DMS114 treated with DMSO at 0.1 percent for 48 hours (cell line): ENCODE results near the gene ADAMTSL4.
"Not testable (repeated sequence)": the region's sequence is repeated elsewhere in the genome, so short reads cannot be mapped to it uniquely, and the experiment has no call there.

Experiments
- DNase-seq: peaks from one replicate; lab custom pipeline; 2025; ENCODE audit not compliant: unreplicated experiment; lab: John Stamatoyannopoulos, UW

ADAMTSL4 gene

DNA sequence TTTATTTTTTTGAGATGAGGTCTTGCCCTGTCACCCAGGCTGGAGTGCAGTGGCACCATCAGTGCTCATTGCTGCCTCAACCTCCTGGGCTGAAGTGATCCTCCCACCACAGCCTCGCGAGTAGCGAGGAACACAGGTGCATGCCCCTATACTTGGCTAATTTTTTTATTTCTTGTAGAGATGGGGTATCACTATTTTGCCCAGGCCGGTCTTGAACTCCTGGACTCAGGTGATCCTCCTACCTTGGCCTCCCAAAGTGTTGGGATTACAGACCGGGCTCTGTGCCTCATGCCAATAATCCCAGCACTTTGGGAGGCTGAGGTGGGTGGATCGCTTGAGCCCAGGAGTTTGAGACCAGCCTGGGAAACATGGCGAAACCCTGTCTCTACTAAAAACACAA is 32.2 kb downstream of the ADAMTSL4 start:
- DNase-seq = not testable (repeated sequence)

DNA sequence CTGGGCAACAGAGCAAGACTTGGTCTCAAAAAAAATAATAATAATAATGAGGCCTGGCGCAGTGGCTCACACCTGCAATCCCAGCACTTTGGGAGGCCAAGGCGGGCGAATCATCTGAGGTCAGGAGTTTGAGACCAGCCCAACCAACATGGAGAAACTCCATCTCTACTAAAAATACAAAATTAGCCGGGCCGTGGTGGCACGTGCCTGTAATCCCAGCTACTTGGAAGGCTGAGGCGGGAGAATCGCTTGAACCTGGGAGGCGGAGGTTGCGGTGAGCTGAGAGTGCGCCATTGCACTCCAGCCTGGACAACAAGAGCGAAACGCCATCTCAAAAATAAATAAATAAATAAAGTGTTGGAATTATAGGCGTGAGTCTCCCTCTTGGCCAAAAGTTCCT is 32.8 kb downstream of the ADAMTSL4 start:
- DNase-seq = not testable (repeated sequence)

DNA sequence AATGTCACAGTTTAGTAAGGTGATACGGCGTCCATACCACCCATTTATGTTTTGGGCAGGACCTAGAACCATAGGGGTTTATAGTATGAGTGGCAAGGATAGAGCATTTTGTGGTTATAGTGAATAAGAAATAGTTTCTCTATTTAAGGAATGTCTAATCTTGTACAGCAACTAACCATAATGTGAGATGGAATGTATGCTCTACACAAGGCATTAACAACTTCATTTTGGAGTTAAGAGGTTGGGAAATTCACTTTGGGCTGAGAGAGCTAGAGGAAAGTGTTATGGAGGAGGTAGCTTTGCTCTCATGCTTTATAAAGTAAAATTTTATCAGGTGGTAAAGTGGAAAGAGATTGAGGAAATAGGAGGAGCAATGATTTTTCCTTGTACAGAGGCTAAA is 33.2 kb downstream of the ADAMTSL4 start:
- no peak for DNase-seq

DNA sequence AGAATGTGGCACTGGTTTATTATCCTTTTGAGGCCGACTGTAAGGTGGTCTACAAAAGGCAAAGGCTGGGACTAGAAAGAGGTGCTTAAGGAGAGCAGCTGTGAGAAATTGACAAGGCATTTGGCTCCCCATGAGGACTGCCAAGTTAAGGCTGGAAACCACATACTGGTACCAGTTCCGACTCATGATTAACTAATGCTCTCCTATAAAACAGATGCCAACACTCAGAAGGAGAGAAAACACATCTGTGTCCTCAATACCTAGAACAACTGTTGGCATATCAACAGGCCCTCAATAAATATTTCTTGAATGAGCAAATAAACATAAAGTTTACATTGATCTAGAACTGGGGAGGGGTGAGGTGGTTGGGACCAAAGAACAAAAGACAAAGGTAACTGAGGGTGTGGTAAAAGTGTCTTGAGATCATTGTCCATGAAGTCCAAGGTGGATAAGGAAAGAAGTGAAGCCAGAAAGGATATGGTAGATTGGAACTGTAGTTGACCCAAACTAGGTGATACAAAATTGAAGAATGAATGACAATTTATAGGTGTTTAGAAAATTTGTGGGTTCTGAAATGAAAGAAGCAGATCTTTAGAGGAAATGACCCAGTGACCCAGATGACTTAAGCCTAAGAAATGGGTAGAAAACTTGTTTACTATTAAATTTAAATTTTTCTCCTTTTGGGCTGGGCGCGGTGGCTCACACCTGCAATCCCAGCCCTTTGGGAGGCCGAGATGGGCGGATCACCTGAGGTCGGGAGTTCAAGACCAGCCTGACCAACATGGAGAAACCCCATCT is 47.1 kb downstream of the ADAMTSL4 start:
- DNase-seq = no peak

DNA sequence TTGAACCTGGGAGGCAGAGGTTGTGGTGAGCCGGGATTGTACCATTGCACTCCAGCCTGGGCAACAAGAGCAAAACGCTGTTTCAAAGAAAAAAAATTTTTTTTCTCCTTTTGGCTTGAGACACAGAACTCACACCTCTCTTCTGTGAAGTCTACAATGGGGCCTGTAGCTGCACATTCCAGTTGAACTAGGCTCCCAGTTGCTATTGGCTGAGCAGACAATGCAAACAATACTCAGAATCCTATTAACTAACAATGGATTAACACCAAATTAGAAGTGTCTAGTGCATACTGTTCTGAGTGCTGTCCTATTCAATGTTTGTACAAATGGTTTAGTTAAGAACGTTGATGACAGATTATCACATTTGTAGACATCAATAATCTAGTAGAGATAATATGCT is 47.8 kb downstream of the ADAMTSL4 start:
- DNase-seq = no peak

DNA sequence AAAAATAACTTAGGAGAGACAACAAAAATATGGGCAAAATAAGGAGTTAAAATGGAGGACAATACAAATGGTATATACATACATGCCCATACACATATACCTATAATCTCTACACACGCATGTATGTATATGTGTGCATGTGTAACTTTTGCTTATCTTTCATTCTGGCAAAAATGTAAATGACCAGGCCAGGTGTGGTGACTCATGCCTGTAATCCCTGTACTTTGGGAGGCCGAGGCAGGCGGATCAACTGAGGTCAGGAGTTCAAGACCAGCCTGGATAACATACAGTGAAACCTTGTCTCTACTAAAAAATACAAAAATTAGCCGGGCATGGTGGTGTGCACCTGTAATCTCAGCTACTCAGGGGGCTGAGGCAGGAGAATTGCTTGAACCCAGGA is 49.1 kb downstream of the ADAMTSL4 start:
- DNase-seq = not testable (repeated sequence)

DNA sequence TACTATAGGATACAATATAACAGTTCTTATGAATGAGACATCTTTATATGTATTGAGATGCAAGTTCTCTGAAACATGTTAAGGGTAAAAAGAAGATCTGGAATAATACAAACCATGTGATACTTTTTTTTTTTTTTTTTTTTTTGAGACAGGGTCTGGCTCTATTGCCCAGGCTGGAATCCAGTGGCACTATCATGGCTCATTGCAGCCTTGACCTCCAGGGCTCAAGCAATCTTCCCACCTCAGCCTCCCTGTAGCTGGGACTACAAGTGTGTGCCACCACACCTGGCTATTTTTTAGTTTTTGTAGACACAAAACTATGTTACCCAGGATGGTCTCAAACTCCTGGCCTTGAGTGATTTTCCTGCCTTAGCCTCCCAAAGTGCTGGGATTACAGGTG is 52.3 kb downstream of the ADAMTSL4 start:
- no peak for DNase-seq

DNA sequence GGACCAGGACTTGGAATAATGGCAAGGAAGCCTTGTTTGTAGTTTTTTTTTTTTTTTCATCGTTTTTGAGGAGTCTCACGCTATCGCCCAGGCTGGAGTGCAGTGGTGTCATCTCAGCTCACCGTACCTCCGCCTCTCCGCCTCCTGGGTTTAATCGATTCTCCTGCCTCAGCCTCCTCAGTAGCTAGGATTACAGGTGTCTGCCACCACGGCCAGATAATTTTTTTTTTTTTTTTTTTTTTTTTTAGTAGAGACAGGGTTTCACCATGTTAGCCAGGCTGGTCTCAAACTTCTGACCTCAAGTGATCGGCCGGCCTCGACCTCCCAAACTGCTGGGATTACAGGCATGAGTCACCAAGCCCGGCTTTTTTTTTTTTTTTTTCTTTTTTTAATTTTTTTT is 53.2 kb downstream of the ADAMTSL4 start:
- not testable (repeated sequence) for DNase-seq

DNA sequence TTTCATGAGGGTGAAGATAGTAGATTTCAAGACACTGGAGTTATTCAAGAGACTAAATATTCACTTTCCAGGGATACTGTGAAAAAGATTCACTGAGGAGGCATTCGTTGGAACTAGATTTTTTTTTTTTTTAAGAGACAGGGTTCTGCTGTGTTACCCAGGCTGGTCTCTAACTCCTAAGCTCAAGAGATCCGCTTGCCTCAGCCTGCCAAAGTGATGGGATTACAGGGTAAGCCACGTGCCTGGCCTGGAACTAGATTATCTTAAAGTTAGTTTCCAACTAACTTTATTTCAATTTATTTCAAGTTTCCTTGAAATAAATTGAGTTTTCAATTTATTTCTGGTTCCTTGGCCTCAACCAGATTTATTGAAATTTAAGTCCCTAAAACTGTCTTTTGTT is 54.5 kb downstream of the ADAMTSL4 start:
- no peak for DNase-seq

DNA sequence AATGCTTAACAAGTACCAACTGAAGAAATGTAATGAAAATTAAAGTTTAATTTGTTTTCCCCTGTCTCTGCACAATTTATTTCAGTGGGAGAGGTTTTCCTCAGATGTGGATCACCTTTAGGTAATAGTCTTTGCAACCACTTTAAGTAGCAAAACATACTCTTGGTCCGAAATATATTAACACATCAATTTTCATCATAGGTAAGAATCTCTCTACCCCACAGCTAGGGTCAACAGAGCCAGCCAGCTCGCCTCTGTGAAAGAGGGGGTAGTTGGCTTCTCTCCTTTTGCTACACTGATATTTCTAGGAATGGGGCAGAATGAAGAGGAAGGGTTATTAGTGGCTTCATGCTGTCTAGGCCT is 55.0 kb downstream of the ADAMTSL4 start:
- DNase-seq = no peak

DNA sequence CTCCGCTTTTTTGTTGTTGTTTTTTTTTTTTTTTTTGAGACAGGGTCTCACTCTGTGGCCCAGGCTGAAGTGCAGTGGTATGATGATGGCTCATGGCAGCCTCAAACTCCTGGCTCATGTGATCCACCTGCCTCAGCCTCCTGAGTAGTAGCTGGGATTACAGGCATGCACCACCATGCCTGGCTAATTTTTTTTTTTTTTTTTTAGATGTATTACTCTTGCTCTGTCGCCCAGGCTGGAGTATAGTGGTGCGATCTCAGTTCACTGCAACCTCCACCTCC is 56.2 kb downstream of the ADAMTSL4 start:
- not testable (repeated sequence) for DNase-seq

DNA sequence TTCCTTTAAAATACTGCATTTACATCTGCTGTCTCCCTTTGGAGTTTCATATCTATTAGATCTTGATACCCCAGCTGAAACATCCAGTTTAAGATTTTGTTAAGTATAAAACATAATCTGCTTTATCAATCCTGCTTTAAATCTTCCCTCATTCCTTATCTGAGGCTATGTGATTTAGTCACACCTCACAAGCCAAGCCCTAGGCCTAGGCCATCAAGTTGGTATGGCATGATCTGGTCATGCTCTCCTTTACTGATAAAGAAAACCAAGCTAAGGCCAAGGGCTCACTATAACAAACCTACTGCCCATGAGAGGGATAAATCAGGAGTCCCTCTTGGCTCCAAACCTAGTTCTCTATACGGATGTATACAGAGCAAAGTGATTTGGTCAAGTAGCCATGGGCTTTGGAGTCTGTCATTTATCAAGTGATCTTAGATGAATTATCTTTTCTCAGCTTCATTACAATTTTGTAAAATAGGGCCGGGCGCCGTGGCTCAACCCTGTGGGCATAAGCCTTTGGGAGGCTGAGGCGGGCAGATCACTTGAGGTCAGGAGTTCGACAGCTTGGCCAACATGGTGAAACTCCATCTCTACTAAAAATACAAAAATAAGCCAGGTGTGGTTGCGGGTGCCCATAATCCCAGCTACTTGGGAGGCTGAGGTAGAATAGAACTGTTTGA is 57.4 kb downstream of the ADAMTSL4 start:
- DNase-seq = no peak

DNA sequence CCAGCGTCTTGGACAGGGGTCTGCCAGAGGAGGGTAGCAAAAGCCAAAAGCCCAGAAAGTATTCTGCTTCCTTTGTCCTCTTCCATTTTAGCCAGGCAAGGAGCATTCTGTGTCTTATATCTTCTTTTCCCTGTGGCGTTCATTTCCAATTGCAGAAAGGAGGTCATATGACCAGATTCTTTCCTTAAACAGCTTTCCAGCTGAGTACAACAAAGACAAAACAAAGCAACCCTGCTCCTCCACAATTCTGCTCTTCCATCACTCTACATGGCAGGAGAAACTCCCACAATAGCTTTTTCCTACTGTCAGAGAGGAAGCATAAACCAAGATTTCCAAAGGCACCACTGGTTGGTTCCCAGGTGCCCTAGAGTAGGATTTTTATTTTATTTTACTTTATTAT is 60.5 kb downstream of the ADAMTSL4 start:
- no peak for DNase-seq
